ENCODE data around the gene CASP9.
"Not testable (repeated sequence)": the region's sequence is repeated elsewhere in the genome, so short reads cannot be mapped to it uniquely, and the experiment has no call there.

The CASP9 gene

GRCh38 chr1:15482983-15483543 lies 41.0 kb downstream of the CASP9 start:
- H3K79me2 ChIP-seq (ENCODE audit: control insufficient read depth, insufficient read depth, low read length, unreplicated experiment); H3K4me3 ChIP-seq (ENCODE audit: low read depth, low read length); H3K27ac ChIP-seq (ENCODE audit: low read depth, low read length); H2AFZ ChIP-seq (ENCODE audit: low read length, unreplicated experiment); H3K4me1 ChIP-seq (ENCODE audit: control insufficient read depth, insufficient read depth, low read length, unreplicated experiment); H3K36me3 ChIP-seq (ENCODE audit: insufficient read depth, low read length); H3K27me3 ChIP-seq (ENCODE audit: insufficient read depth, low read length): not testable (repeated sequence)

DNA sequence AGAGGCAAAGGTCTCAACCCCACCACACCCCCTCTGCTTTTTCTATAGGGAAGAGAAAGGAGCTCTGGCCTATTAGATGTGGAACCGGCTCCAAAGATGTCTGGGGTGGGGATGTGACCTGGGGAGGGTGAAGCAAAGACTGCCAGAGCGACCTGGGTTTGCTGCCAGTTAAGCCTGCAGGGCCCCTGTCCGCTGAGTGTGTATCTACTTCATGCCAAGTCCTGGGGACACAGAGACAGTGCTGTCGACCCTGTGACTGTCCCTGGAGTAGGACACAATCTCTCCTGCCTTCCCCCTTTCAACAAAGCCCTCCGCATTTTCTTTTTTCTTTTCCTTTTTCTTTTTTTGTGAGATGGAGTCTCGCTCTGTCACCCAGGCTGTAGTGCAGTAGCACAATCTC lies 41.6 kb downstream of the CASP9 start:
- not testable (repeated sequence) for H3K36me3 ChIP-seq (ENCODE audit: insufficient read depth, low read length); H2AFZ ChIP-seq (ENCODE audit: low read length, unreplicated experiment); H3K4me3 ChIP-seq (ENCODE audit: low read depth, low read length); H3K4me1 ChIP-seq (ENCODE audit: control insufficient read depth, insufficient read depth, low read length, unreplicated experiment); H3K27me3 ChIP-seq (ENCODE audit: insufficient read depth, low read length); H3K27ac ChIP-seq (ENCODE audit: low read depth, low read length); H3K79me2 ChIP-seq (ENCODE audit: control insufficient read depth, insufficient read depth, low read length, unreplicated experiment)

DNA sequence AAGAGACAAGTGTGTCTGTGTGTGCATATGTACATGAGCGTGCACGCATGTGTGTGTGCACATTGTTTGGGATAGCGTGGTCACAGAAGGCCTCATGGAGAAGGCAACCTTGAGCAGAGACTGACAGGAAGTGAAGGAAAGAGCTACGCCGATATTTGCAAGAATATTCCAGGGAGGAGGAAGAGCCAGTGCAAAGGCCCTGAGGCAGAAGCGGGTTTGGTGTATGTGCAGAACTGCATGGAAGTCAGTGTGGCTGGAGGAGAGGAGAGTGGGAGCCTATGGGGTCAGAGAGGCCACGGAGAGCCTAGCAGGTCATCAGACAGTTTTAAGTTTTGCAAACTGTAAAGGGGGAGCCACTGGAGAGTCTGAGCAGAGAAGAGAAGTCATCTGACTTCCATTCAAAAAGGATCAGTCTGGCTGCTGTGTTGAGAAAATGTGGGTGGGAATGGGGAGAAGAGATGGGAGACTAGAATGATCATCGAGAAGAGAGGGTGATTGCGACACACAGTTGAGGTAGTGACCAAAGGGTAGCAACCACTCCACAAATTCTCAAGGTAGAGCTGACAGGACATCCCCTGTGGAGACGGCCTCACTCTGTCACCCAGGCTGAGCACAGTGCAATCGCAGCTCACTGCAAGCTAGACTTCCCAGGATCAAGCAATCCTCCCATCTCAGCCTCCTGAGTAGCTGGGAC lies 44.2 kb downstream of the CASP9 start:
- no peak overlapping the region for H3K27ac ChIP-seq (ENCODE audit: low read depth, low read length)
- no peaks in the 10 kb centered on the region for H3K27me3 ChIP-seq (ENCODE audit: insufficient read depth, low read length)
- no peaks in the 10 kb centered on the region for H3K79me2 ChIP-seq (ENCODE audit: control insufficient read depth, insufficient read depth, low read length, unreplicated experiment)
- H3K36me3 ChIP-seq (ENCODE audit: insufficient read depth, low read length): no peaks in the 10 kb centered on the region
- no peak overlapping the region for H3K4me3 ChIP-seq (ENCODE audit: low read depth, low read length)
- no peak overlapping the region for H2AFZ ChIP-seq (ENCODE audit: low read length, unreplicated experiment)
- H3K4me1 ChIP-seq (ENCODE audit: control insufficient read depth, insufficient read depth, low read length, unreplicated experiment): no peaks in the 10 kb centered on the region

- H3K27me3 ChIP-seq (ENCODE audit: insufficient read depth, low read length): no peaks in the 10 kb centered on the region
Measured at GRCh38 chr1:15477646-15478212, 46.3 kb downstream of the CASP9 start.

DNA sequence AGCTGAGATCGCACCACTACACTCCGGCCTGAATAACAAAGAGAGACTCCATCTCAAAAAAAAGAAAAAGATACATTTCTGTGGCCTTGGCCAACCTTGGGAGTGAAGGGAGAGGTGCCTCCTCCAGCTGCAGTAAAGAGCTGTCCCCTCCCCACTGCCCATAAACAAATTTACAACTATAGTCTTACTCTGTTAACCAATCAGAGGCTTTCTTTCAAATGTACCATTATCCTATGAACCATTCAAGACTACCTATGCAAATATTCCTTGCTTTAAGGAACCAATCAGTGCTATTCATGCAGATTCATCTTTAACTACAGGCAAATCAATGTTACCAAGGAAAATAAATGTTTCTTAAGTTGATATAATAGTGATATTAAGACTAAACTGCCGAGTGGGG lies 47.1 kb downstream of the CASP9 start:
- Histone ChIP-seq H3K79me2 (ENCODE audit: control insufficient read depth, insufficient read depth, low read length, unreplicated experiment) (no peaks in the 10 kb centered on the region), H3K27ac (ENCODE audit: low read depth, low read length) (no peak overlapping the region), H3K27me3 (ENCODE audit: insufficient read depth, low read length) (no peaks in the 10 kb centered on the region), H3K4me1 (ENCODE audit: control insufficient read depth, insufficient read depth, low read length, unreplicated experiment) (no peaks in the 10 kb centered on the region), H3K4me3 (ENCODE audit: low read depth, low read length) (no peak overlapping the region), H2AFZ (ENCODE audit: low read length, unreplicated experiment) (no peak overlapping the region), H3K36me3 (ENCODE audit: insufficient read depth, low read length) (no peaks in the 10 kb centered on the region)

More at GRCh38 chr1:15477646-15478212, 46.3 kb downstream of the CASP9 start:
- Histone ChIP-seq H3K4me3 (ENCODE audit: low read depth, low read length) (no peak overlapping the region), H3K79me2 (ENCODE audit: control insufficient read depth, insufficient read depth, low read length, unreplicated experiment) (no peaks in the 10 kb centered on the region), H3K36me3 (ENCODE audit: insufficient read depth, low read length) (no peaks in the 10 kb centered on the region), H3K27ac (ENCODE audit: low read depth, low read length) (no peak overlapping the region), H2AFZ (ENCODE audit: low read length, unreplicated experiment) (no peak overlapping the region), H3K4me1 (ENCODE audit: control insufficient read depth, insufficient read depth, low read length, unreplicated experiment) (no peaks in the 10 kb centered on the region)

DNA sequence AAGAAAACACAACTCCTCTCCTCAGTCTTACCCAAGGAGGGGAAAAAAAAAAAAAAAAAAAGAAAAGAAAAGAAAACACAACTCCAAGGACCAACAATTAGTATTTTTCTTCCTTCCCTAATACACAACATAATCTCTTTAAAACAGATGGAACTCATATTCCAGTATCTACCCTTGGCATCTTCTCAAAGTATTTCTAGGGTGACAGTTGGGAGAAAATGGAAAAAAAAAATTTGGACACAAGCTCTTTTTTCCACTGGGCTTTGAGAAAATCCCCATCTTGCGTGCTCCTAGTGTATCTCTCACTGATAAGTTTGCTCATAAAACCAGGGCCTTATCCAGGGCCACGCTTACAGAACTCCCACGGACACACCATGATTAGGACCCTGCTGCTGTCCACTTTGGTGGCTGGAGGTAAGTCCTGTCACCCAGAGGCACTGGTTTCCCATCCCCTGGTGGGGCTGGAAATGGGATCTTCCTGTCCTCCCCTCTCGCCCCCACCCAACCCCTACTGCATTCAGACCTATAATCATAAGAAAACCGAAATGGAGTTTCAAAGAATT lies 48.2 kb downstream of the CASP9 start, which contains the start of gene CELA2B:
Gene CELA2B, plus strand, starts transcription at position 353 of the 563 bp plus-strand sequence. Its CDS starts 22 bp downstream, at position 375.
- Histone ChIP-seq H3K79me2 (ENCODE audit: control insufficient read depth, insufficient read depth, low read length, unreplicated experiment) (no peaks in the 10 kb centered on the region), H3K27ac (ENCODE audit: low read depth, low read length) (no peak within 1 kb of the TSS), H3K36me3 (ENCODE audit: insufficient read depth, low read length) (no peaks in the 10 kb centered on the region), H3K4me1 (ENCODE audit: control insufficient read depth, insufficient read depth, low read length, unreplicated experiment) (no peaks in the 10 kb centered on the region), H2AFZ (ENCODE audit: low read length, unreplicated experiment) (no peak within 1 kb of the TSS), H3K4me3 (ENCODE audit: low read depth, low read length) (no peak within 1 kb of the TSS), H3K27me3 (ENCODE audit: insufficient read depth, low read length) (no peaks in the 10 kb centered on the region)

DNA sequence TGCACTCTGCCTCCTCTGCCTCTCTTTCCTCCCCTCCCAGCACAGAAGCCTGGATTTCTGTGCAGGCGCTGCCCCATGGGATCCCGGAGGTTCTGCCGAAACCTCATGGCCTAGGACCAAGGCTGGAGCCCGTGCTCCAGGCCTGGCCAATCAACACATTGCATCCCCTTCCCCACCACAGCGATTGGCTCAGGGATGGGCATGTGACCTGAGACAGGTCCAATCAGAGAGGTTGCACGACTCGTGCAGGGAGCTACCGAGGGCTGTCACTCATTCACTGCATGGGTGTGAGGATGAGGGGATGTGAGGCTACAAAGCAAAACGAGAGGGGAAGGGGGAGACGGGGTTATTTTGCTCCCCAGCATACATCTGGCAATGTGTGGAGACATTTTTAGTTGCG lies 51.4 kb downstream of the CASP9 start:
- H3K27me3 ChIP-seq (ENCODE audit: insufficient read depth, low read length): no peaks in the 10 kb centered on the region
- no peaks in the 10 kb centered on the region for H3K79me2 ChIP-seq (ENCODE audit: control insufficient read depth, insufficient read depth, low read length, unreplicated experiment)
- H3K36me3 ChIP-seq (ENCODE audit: insufficient read depth, low read length): no peaks in the 10 kb centered on the region
- H2AFZ ChIP-seq (ENCODE audit: low read length, unreplicated experiment): no peak overlapping the region
- H3K4me3 ChIP-seq (ENCODE audit: low read depth, low read length): no peak overlapping the region
- no peak overlapping the region for H3K27ac ChIP-seq (ENCODE audit: low read depth, low read length)
- H3K4me1 ChIP-seq (ENCODE audit: control insufficient read depth, insufficient read depth, low read length, unreplicated experiment): no peaks in the 10 kb centered on the region

GRCh38 chr1:15471723-15472122 lies 52.3 kb downstream of the CASP9 start:
- not testable (repeated sequence) for H3K36me3 ChIP-seq (ENCODE audit: insufficient read depth, low read length); H3K27me3 ChIP-seq (ENCODE audit: insufficient read depth, low read length); H3K4me1 ChIP-seq (ENCODE audit: control insufficient read depth, insufficient read depth, low read length, unreplicated experiment); H3K4me3 ChIP-seq (ENCODE audit: low read depth, low read length); H2AFZ ChIP-seq (ENCODE audit: low read length, unreplicated experiment); H3K27ac ChIP-seq (ENCODE audit: low read depth, low read length); H3K79me2 ChIP-seq (ENCODE audit: control insufficient read depth, insufficient read depth, low read length, unreplicated experiment)

DNA sequence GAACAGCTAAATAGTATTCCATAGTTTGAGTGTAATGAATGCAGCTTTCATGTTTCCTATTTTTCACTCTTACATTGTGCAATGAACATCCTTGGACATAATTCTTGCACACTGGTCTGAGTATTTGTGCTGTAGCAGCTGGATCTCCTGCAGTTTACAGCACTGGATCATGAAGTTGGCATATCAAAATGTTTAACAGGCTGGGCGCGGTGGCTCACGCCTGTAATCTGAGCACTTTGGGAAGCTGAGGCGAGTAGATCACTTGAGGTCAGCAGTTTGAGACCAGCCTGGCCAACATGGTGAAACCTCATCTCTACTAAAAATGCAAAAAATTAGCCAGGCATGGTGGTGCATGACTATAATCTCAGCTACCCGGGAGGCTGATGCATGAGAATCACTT lies 52.9 kb downstream of the CASP9 start:
- H3K79me2 ChIP-seq (ENCODE audit: control insufficient read depth, insufficient read depth, low read length, unreplicated experiment); H3K27ac ChIP-seq (ENCODE audit: low read depth, low read length); H3K4me1 ChIP-seq (ENCODE audit: control insufficient read depth, insufficient read depth, low read length, unreplicated experiment); H3K4me3 ChIP-seq (ENCODE audit: low read depth, low read length); H3K27me3 ChIP-seq (ENCODE audit: insufficient read depth, low read length); H3K36me3 ChIP-seq (ENCODE audit: insufficient read depth, low read length); H2AFZ ChIP-seq (ENCODE audit: low read length, unreplicated experiment): not testable (repeated sequence)

GRCh38 chr1:15469821-15470448 lies 54.1 kb downstream of the CASP9 start:
- H2AFZ ChIP-seq (ENCODE audit: low read length, unreplicated experiment); H3K27ac ChIP-seq (ENCODE audit: low read depth, low read length); H3K36me3 ChIP-seq (ENCODE audit: insufficient read depth, low read length); H3K4me1 ChIP-seq (ENCODE audit: control insufficient read depth, insufficient read depth, low read length, unreplicated experiment); H3K79me2 ChIP-seq (ENCODE audit: control insufficient read depth, insufficient read depth, low read length, unreplicated experiment); H3K4me3 ChIP-seq (ENCODE audit: low read depth, low read length); H3K27me3 ChIP-seq (ENCODE audit: insufficient read depth, low read length): not testable (repeated sequence)
